Measurements from ENCODE around the gene ADGRV1.
"Not testable (repeated sequence)": the region's sequence is repeated elsewhere in the genome, so short reads cannot be mapped to it uniquely, and the experiment has no call there.

ADGRV1 gene

DNA sequence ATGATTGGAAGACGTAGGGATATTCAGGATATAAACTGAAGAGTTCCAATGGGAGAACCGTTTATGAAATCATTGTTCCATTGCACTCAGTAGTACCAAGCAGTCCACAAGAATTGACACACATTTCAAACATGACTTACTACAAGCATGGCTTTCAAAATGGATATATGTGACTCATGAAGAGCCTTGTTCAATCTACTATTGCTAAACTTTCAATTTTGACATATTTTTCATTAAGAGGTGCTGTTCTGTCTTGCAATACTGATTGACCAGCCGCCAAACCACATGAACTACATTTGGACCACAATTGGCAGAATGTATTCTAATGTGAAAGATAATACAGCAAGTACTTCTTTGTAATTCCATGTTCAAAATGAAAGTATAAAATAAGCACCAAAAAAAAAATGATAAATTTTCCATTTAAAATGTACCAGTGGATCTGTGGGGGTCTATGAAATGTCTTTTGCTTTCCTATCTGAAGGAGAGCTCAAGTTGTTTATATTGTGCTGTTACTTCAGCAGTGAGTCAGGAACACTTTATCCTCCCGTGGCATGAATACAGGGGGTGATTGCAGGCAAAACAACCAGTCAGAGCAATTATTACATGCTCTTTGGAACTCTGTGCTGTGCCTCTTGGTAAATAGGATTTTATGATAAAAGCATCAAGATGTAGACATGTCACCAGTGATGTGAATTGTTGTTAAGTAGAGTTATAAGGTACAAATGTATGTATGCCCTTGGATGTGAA is 458.5 kb downstream of the ADGRV1 start:
- no peak for DNase-seq

- DNase-seq: no peak
These were observed 459.6 kb downstream of the ADGRV1 start for GRCh38 chr5:91018200-91018599.

- no peak for DNase-seq
These were observed 460.2 kb downstream of the ADGRV1 start for GRCh38 chr5:91018712-91019371.

DNA sequence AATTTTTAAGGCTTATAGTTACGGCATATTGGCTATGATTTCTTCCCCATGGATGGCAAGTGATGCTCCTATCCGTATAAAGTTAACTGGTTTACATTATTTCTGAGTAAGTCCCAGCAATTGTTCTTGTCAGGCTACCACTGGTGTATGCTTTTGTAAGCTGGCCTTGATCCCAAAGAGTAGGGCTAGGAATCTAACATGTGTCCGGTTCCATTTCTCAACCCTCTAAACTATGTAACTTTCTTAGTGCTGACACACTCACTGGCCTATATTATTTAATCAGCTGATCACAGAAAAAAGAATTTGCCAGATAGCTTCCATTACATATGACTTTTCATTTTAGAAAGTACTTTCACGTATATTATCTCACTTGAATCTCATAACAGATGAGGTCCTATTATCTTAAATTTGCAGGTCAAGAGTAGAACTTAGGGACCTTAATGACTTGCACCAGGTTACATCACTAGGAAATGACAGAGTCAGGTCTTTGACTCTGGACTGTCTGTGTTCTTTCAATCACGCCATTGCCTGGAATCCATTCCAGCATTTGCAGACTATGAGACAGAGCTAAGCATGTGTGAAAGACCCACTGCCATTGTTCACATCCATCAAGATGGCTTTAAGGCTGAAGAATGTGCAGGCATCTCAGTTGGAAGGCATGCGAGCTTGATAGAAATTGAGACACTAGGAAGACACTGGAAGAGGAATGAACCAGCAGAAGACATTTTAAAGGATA is 461.6 kb downstream of the ADGRV1 start:
- DNase-seq: no peak

GRCh38 chr5:91022518-91022917 is 463.9 kb downstream of the ADGRV1 start:
- DNase-seq: no peak

GRCh38 chr5:91024206-91024605 is 465.6 kb downstream of the ADGRV1 start:
- no peak for DNase-seq

DNA sequence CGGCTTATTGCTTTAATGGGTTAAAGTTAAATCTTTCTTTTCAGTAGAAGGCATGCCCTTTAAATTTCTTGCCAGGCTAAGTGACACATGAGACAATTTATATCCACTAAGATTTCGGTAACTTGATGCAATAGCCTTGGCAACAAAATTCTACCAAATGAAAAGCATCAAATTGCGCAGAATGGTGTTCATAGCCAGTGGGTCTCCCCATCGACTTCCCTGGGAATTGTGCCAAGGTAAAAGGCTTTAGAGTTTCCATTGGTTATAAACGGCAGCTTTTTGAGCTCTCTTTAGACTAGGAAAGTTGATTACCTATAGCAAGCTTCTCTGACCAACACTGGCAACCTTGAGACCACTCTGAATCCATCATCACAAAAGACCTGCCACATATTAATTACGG is 466.1 kb downstream of the ADGRV1 start:
- no peak for DNase-seq

DNA sequence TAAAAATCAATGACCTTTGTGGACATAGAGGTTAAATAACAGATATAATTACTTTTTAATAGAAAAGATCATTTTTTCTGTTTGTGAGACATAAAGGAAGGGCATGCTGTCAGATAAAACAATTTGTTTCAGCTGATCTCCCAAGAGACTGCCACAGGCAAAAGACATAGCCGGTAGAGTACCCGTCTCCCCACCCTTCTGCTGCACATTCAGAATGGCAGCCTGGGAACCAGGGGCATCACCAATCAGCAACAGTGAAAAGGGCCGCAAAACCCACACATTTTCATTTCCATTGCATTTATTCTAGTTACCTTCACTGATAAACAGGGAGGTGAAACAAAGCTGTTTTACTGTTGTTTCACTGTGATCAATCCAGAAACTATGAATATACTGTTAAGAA is 466.9 kb downstream of the ADGRV1 start:
- DNase-seq: no peak

- no peak for DNase-seq
These were observed 467.4 kb downstream of the ADGRV1 start for GRCh38 chr5:91025956-91026355.

- no peak for DNase-seq
These were observed 467.9 kb downstream of the ADGRV1 start for GRCh38 chr5:91026466-91026865.

GRCh38 chr5:91027405-91028139 is 469.0 kb downstream of the ADGRV1 start:
- no peak for DNase-seq

- DNase-seq: no peak
These were observed 469.9 kb downstream of the ADGRV1 start for GRCh38 chr5:91028499-91028956.

DNA sequence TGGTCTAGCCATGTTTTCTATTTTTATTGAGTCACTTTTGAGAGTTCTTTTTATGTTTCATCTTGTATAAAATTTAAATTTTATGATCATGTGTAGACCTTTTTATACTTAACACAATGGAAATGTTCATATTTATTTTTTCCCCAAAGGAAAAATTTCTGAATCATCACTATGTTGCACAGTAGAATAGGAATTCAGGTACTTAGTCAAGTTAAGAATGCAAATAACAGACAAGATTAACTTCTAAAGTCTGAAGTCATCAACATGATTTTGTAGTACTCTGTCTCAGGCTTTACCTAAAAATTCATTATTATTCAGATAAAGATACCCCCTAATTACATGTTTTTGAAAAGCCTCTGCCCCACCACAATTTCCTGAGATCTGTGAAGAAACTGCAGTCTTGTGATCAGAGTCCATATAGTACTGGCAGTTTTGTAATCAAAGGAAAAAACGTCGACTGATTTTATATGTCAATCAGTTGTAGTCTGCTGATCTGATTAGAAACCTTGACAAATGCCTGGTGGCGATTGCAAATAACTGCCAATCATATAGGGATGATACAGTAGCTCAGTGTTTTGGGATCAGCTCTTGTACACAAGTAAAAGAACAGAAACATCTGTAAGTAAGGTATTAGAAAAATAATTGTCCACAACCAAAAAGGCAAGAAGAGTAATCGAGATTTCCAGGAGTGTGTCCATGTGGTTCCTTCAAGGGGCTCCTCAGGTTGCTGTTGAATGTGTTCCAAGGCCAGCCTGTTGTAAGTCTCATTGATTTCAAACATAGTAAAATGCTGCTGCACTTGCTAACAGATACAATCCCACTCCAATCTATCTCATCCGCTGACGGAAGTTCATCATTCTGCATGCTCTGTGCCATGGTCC is 472.2 kb downstream of the ADGRV1 start:
- DNase-seq: no peak

GRCh38 chr5:91031402-91031752 is 472.8 kb downstream of the ADGRV1 start:
- no peak for DNase-seq

DNA sequence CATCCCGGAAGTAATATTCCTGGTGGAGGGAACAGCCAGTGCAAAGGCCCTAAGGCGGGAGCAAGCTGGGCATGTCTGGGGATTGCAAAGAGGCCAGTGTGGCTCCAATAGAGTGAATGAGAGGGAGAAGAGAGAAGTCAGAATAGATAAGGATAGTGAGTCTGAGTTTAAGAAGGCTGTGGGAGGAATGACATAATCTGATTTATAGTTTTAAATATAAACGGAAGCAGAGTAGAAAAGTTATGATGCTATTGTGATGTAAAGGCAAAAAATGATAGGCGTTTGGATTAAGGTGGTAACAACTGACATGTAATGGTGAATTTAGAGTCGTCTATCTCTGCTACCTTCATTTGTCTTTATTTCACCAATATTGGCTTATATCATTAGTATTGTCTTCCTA is 473.5 kb downstream of the ADGRV1 start:
- no peak for DNase-seq

DNA sequence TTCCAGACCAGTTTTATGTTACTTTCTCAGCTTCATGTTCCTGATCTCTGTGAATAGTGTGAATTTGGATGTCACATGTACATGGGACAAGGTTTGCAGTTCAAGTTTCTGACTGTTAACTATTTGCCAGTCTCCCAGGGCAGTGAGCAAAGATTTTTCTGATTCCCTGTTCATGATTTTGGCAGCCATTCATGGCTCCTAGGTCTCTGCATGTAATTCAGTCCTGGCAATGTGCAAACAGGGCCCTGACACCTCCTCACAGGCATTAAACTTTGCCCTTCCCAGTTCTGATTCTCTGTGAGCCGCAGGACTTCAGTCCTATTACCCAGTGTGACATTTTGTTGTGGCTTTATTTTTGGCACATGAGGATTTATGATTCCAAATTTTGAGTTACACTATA is 474.8 kb downstream of the ADGRV1 start:
- no peak for DNase-seq

GRCh38 chr5:91038180-91038808 is 479.7 kb downstream of the ADGRV1 start:
- DNase-seq: no peak

DNA sequence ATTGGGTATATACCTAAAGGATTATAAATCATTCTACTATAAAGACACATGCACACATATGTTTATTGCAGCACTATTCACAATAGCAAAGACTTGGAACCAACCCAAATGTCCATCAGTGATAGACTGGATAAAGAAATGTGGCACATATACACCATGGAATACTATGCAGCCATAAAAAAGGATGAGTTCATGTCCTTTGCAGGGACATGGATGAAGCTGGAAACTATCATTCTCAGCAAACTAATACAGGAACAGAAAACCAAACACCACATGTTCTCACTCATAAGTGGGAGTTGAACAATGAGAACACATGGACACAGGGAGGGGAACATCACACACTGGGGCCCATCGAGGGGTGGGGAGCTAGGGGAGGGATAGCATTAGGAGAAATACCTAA is 482.5 kb downstream of the ADGRV1 start:
- DNase-seq: not testable (repeated sequence)

DNA sequence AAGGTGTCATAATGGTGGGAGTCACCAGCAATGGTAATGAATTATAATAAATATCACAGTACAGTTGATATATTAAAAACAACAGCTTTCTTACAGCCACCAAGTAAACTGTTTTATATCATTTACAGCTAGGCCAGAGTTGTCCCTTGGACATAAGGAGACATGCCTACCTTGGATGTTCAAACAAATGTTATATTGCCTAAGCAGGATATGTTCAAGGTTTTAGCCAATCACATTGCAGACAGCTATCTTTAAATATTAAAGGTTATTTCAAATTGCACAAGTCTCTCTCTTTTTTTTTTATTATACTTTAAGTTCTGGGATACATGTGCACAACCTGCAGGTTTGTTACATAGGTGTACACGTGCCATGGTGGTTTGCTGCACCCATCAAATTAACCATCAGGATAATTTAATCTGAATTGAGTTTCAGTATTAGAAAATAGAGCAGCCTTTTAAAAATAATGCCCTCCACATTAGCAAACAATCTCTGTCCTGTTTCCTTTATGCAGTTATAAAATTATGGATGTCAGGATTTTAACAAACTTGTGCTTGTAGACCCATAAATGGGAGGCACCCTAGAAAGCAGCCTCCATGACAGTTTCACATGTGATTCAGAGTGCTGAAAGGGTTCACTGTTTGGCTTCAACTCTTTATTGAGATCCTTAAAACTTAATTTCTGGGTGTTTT is 483.8 kb downstream of the ADGRV1 start:
- no peak for DNase-seq

DNA sequence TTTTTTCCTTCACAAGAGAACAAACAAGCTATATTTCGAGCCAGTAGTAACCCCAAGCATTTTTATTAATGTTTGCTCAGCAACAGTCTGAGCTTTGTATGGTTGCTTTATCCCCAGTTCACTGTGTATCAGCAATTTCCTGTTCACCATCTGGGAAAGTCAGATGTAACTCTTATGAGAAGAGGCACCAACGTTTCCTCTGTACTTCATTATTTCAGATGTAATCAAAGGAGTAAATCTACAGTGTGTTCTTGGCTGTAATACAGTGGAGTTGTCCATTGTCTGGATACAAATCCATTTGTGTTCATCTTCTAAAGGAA is 484.3 kb downstream of the ADGRV1 start:
- DNase-seq: no peak

DNA sequence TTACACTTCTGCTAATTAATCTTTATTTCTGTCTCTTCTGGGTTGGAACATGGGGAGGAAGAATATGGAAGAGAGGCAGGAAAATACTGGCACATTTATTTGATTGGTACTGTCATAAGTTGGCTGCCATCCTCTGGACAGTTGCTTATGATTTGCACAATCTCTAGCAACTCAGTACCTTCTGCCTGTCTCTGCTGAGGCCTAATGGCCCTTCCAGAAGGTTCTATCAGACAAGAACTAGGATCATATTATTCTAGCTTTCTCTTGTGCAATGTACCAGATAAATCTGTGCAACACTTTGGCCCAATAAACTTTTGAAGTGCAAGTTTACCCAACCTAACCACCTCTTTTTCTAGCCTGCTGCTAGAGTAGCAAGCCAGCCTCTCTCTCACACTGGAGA is 489.5 kb downstream of the ADGRV1 start:
- no peak for DNase-seq
